OCI-LY3 (cell line): ENCODE results near the gene CHST15.

Experiments used
- H2AFZ ChIP-seq: fragments of 200-600, 300-600 bp; shearing (Covaris generic); 2 replicates; pipeline ENCODE4 v1.6.0; 2014; ENCODE audit warnings: antibody characterized with exemption, low read depth, low read length
- H3K27ac ChIP-seq: fragments of 200-600, 300-600 bp; sonication (generic); 2 replicates; pipeline ENCODE4 v1.5.1; 2014; ENCODE audit warnings: mild to moderate bottlenecking, low read length, moderate library complexity, mixed read lengths
- H3K27me3 ChIP-seq: fragments of 200-600, 300-600 bp; sonication (generic); 2 replicates; pipeline ENCODE4 v1.6.1; 2014; ENCODE audit warnings: low read depth, low read length, mixed read lengths
- H3K36me3 ChIP-seq: fragments of 200-600, 300-600 bp; sonication (generic); replicated peaks from 2 replicates; pipeline ENCODE3; 2014; ENCODE audit warnings: low read depth, low read length, mixed read lengths
- H3K4me1 ChIP-seq: fragments of 300-600, 200-600 bp; sonication (generic); 2 replicates; pipeline ENCODE4 v1.6.1; 2014; ENCODE audit warnings: low read length, mixed read lengths
- H3K4me2 ChIP-seq: fragments of 200-600, 300-600 bp; sonication (generic); 2 replicates; pipeline ENCODE4 v1.6.1; 2014; ENCODE audit warnings: low read length, mixed read lengths
- H3K4me3 ChIP-seq: fragments of 300-600, 200-600 bp; sonication (generic); 2 replicates; pipeline ENCODE4 v1.5.1; 2014; ENCODE audit warnings: antibody characterized with exemption, mild to moderate bottlenecking, low read length, moderate library complexity
- H3K79me2 ChIP-seq: fragments of 300-600, 200-600 bp; shearing (Covaris generic); 2 replicates; pipeline ENCODE4 v1.6.1; 2014; ENCODE audit warnings: mild to moderate bottlenecking, low read length, mixed read lengths
- H3K9ac ChIP-seq: fragments of 300-600, 200-600 bp; shearing (Covaris generic); 2 replicates; pipeline ENCODE4 v1.6.0; 2014; ENCODE audit warnings: mild to moderate bottlenecking, low read length, moderate library complexity
- H3K9me3 ChIP-seq: fragments of 200-600, 300-600 bp; shearing (Covaris generic); 2 replicates; pipeline ENCODE4 v1.6.1; 2014; ENCODE audit warnings: low read length, mixed read lengths; ENCODE audit not compliant: insufficient read depth
- H4K20me1 ChIP-seq: fragments of 200-600, 300-600 bp; sonication (generic); 2 replicates; pipeline ENCODE4 v1.6.1; 2016; ENCODE audit warnings: low read length, mixed read lengths; ENCODE audit not compliant: insufficient read depth
- EZH2phosphoT487 ChIP-seq: fragments of 200-600 bp; shearing (Covaris generic); IDR thresholded peaks from 2 replicates; pipeline ENCODE4 v1.6.1; 2018; ENCODE audit warnings: antibody characterized with exemption, mixed run types, low read depth
- TF ChIP-seq, protein P1 (sequence below): fragments of 200-600, 300-600 bp; sonication (generic); IDR thresholded peaks from 2 replicates; pipeline ENCODE4 v1.5.1; 2014; ENCODE audit warnings: antibody characterized with exemption, low read length, low read depth

The CHST15 gene

GRCh38 chr10:124078714-124079113 lies 14.7 kb downstream of the CHST15 start:
- no peak overlapping the region for H3K27ac ChIP-seq
- no peaks in the 10 kb centered on the region for H3K79me2 ChIP-seq
- no peak overlapping the region for H3K4me3 ChIP-seq
- H3K36me3 ChIP-seq = no peaks in the 10 kb centered on the region
- peaks cover 24% of the 10 kb centered on the region for H3K27me3 ChIP-seq
- no peak overlapping the region for H3K4me2 ChIP-seq
- H3K4me1 ChIP-seq = peaks cover 10% of the 10 kb centered on the region; the same call in 1 of the 2 replicates
- no peaks in the 10 kb centered on the region for H3K9me3 ChIP-seq
- no peak for TF ChIP-seq EZH2phosphoT487
- TF ChIP-seq, protein P1, sequence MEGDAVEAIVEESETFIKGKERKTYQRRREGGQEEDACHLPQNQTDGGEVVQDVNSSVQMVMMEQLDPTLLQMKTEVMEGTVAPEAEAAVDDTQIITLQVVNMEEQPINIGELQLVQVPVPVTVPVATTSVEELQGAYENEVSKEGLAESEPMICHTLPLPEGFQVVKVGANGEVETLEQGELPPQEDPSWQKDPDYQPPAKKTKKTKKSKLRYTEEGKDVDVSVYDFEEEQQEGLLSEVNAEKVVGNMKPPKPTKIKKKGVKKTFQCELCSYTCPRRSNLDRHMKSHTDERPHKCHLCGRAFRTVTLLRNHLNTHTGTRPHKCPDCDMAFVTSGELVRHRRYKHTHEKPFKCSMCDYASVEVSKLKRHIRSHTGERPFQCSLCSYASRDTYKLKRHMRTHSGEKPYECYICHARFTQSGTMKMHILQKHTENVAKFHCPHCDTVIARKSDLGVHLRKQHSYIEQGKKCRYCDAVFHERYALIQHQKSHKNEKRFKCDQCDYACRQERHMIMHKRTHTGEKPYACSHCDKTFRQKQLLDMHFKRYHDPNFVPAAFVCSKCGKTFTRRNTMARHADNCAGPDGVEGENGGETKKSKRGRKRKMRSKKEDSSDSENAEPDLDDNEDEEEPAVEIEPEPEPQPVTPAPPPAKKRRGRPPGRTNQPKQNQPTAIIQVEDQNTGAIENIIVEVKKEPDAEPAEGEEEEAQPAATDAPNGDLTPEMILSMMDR = no peak
- no peak overlapping the region for H2AFZ ChIP-seq
- no peaks in the 10 kb centered on the region for H4K20me1 ChIP-seq
- no peak overlapping the region for H3K9ac ChIP-seq

- Histone ChIP-seq H3K79me2 (no peaks in the 10 kb centered on the region), H2AFZ (no peak overlapping the region), H3K27me3 (peaks cover 31% of the 10 kb centered on the region), H3K36me3 (no peaks in the 10 kb centered on the region), H3K4me3 (no peak overlapping the region), H3K9ac (no peak overlapping the region), H3K4me2 (no peak overlapping the region), H3K4me1 (peaks cover 10% of the 10 kb centered on the region; the same call in 1 of the 2 replicates), H3K9me3 (no peaks in the 10 kb centered on the region), H4K20me1 (no peaks in the 10 kb centered on the region), H3K27ac (no peak overlapping the region)
- TF ChIP-seq EZH2phosphoT487 = no peak
- TF ChIP-seq, protein P1 = no peak
Measured at GRCh38 chr10:124078028-124078427, 15.4 kb downstream of the CHST15 start.

DNA sequence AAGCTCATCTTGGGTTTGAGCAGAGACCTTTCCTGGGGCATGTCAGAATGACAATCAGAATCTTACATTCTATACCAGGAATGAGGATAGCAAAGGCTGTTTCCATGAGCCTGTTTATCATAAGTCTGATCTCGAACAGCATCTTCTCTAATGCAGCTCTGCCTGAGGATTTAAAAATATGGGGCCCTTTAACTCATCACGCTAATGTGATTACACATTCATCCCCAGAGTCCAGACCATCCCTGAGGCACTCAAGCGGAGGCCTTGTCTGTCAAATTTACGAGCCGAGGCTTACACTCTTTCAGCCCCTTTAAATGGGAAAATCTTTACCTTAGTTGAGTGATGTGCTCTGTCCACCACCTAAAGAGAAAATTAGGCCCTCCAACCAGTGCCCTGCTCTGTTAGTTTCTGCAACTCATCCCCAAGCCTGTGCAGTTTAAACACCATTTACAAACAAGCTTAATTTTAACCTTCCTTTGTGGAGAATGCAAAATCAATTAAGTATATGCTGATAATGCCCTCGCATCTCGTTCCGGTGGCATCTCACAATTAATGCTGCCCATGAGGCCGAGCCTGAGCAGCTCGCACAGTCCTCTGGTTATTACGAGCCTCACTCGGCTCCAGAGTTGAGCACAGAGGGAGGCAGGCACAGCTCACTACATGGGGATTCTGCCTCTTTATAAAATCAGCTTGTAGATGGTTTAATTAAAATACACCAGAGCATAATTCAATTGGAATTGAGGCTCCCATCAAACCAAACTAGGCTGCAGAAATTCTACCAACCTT lies 16.0 kb downstream of the CHST15 start:
- no peaks in the 10 kb centered on the region for H3K79me2 ChIP-seq
- H3K4me3 ChIP-seq = no peak overlapping the region
- no peak overlapping the region for H3K9ac ChIP-seq
- peaks cover 37% of the 10 kb centered on the region for H3K27me3 ChIP-seq
- no peak overlapping the region for H2AFZ ChIP-seq
- no peaks in the 10 kb centered on the region for H3K36me3 ChIP-seq
- H3K4me1 ChIP-seq = peaks cover 10% of the 10 kb centered on the region; the same call in 1 of the 2 replicates
- H3K4me2 ChIP-seq = no peak overlapping the region
- H3K9me3 ChIP-seq = no peaks in the 10 kb centered on the region
- no peak overlapping the region for H3K27ac ChIP-seq
- TF ChIP-seq, protein P1 = no peak
- no peak for TF ChIP-seq EZH2phosphoT487
- no peaks in the 10 kb centered on the region for H4K20me1 ChIP-seq

DNA sequence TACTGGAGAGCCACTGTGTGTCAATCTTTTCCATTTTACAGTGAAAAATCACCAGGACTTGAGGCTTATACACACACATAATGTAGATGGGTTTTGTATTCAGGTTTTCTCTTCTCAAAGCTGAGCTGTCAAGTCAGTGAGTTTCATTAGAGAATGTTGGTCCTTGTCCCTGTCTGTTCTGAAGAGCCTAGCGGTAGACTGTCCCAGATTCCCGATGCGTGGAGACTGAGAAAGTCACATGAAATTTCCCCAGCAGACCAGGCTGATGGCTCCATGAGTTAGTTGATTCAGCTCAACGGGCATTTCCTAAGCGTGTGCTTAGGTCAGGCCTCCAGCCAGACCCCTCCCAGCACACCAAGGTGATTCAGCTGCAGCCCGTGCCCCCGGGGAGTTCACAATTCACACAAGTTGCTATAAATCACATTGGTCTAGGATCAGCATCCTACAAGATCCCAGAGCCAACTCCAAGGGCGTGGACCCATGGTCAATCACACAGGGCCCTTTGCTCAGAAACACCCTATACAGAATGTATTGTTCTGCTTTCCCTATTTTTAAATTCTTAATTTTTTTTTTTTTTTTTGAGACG lies 17.2 kb downstream of the CHST15 start:
- peaks cover 49% of the 10 kb centered on the region for H3K27me3 ChIP-seq
- no peaks in the 10 kb centered on the region for H3K36me3 ChIP-seq
- TF ChIP-seq EZH2phosphoT487 = no peak
- TF ChIP-seq, protein P1 = no peak
- H3K4me1 ChIP-seq = peaks cover 16% of the 10 kb centered on the region; the same call in 1 of the 2 replicates
- H3K4me3 ChIP-seq = no peak overlapping the region
- no peak overlapping the region for H3K9ac ChIP-seq
- H2AFZ ChIP-seq = no peak overlapping the region
- no peaks in the 10 kb centered on the region for H3K9me3 ChIP-seq
- no peak overlapping the region for H3K4me2 ChIP-seq
- H4K20me1 ChIP-seq = no peaks in the 10 kb centered on the region
- H3K79me2 ChIP-seq = no peaks in the 10 kb centered on the region
- no peak overlapping the region for H3K27ac ChIP-seq
